HG03025 (cell line): ENCODE measurements around the gene DTNB.
"Not testable (repeated sequence)": the region's sequence is repeated elsewhere in the genome, so short reads cannot be mapped to it uniquely, and the experiment has no call there.

ENCODE experiments used
- ATAC-seq: cut with Tn5 transposase; IDR thresholded peaks from one replicate; pipeline ENCODE4 v1.9.1; 2021; ENCODE audit warnings: mild to moderate bottlenecking, moderate library complexity; ENCODE audit not compliant: unreplicated experiment, low FRiP score

The DTNB gene

GRCh38 chr2:25549571-25549970, 123.8 kb downstream of the DTNB start:
- not testable (repeated sequence) for ATAC-seq

GRCh38 chr2:25548601-25549000, 124.8 kb downstream of the DTNB start:
- ATAC-seq: no peak

- ATAC-seq: no peak
These were observed 126.5 kb downstream of the DTNB start for GRCh38 chr2:25546852-25547251.

GRCh38 chr2:25545899-25546298, 127.5 kb downstream of the DTNB start:
- no peak for ATAC-seq

GRCh38 chr2:25544445-25544844, 128.9 kb downstream of the DTNB start:
- no peak for ATAC-seq

- no peak for ATAC-seq
These were observed 129.4 kb downstream of the DTNB start for GRCh38 chr2:25543939-25544338.

- ATAC-seq: no peak
These were observed 132.0 kb downstream of the DTNB start for GRCh38 chr2:25541378-25541777.

GRCh38 chr2:25539136-25539535, 134.2 kb downstream of the DTNB start:
- no peak for ATAC-seq

- ATAC-seq: no peak
These were observed 135.9 kb downstream of the DTNB start for GRCh38 chr2:25537526-25537925.

- not testable (repeated sequence) for ATAC-seq
These were observed 137.7 kb downstream of the DTNB start for GRCh38 chr2:25535411-25536289.

- not testable (repeated sequence) for ATAC-seq
These were observed 138.4 kb downstream of the DTNB start for GRCh38 chr2:25534937-25535336.

GRCh38 chr2:25534455-25534854, 138.9 kb downstream of the DTNB start:
- ATAC-seq: no peak

GRCh38 chr2:25533771-25534170, 139.6 kb downstream of the DTNB start:
- not testable (repeated sequence) for ATAC-seq

- no peak for ATAC-seq
These were observed 140.9 kb downstream of the DTNB start for GRCh38 chr2:25532521-25532920.

GRCh38 chr2:25529034-25529433, 144.3 kb downstream of the DTNB start:
- ATAC-seq: no peak

GRCh38 chr2:25528173-25528572, 145.2 kb downstream of the DTNB start:
- no peak for ATAC-seq

GRCh38 chr2:25524507-25524906, 148.9 kb downstream of the DTNB start:
- ATAC-seq: no peak

- ATAC-seq: no peak
These were observed 150.3 kb downstream of the DTNB start for GRCh38 chr2:25523060-25523459.

GRCh38 chr2:25521665-25522387, 151.6 kb downstream of the DTNB start:
- no peak for ATAC-seq

GRCh38 chr2:25521126-25521525, 152.3 kb downstream of the DTNB start:
- ATAC-seq: no peak

- ATAC-seq: no peak
These were observed 155.7 kb downstream of the DTNB start for GRCh38 chr2:25517701-25518100.
